Epidermal melanocyte (primary cell): ENCODE measurements around the gene CYP39A1.

Source experiments
- DNase-seq: peaks from one replicate; pipeline ENCODE4 v3.0.0; 2011; ENCODE audit warnings: low spot score; ENCODE audit not compliant: insufficient read length

CYP39A1 gene

GRCh38 chr6:46652603-46653438, at the start of gene CYP39A1, which contains the start of gene SLC25A27:
TSS of gene CYP39A1 (minus strand) at chr6:46652818. CDS start at chr6:46652582, 236 bp downstream.
TSS of gene SLC25A27 (plus strand) at chr6:46652975. CDS start at chr6:46653193, 218 bp downstream.
- peak; percentile 80 for DNase-seq

GRCh38 chr6:46699970-46700369, 47.4 kb upstream of the CYP39A1 start:
- DNase-seq, result no peak

- DNase-seq, result no peak
Measured at GRCh38 chr6:46690911-46691451, 38.4 kb upstream of the CYP39A1 start.

GRCh38 chr6:46690141-46690755, 37.6 kb upstream of the CYP39A1 start:
- no peak for DNase-seq

- no peak for DNase-seq
Measured at GRCh38 chr6:46689657-46690056, 37.0 kb upstream of the CYP39A1 start.

GRCh38 chr6:46688966-46689335, 36.3 kb upstream of the CYP39A1 start:
- no peak for DNase-seq

GRCh38 chr6:46688117-46688965, 35.7 kb upstream of the CYP39A1 start:
- DNase-seq, result no peak

GRCh38 chr6:46687619-46688097, 35.0 kb upstream of the CYP39A1 start, which contains the start of gene TDRD6:
TSS of gene TDRD6 (plus strand) at chr6:46687885. CDS start at chr6:46688129, 244 bp downstream.
- DNase-seq, result no peak

- no peak for DNase-seq
Measured at GRCh38 chr6:46684771-46685170, 32.2 kb upstream of the CYP39A1 start.

GRCh38 chr6:46677314-46677654, 24.7 kb upstream of the CYP39A1 start:
- DNase-seq, result no peak

- DNase-seq, result no peak
Measured at GRCh38 chr6:46676604-46677313, 24.1 kb upstream of the CYP39A1 start.

- peak; percentile 36 for DNase-seq
Measured at GRCh38 chr6:46674410-46674809, 21.8 kb upstream of the CYP39A1 start.

GRCh38 chr6:46667377-46667776, 14.8 kb upstream of the CYP39A1 start:
- DNase-seq, result no peak

GRCh38 chr6:46661483-46661882, 8.9 kb upstream of the CYP39A1 start:
- no peak for DNase-seq

- no peak for DNase-seq
Measured at GRCh38 chr6:46657642-46658041, 5.0 kb upstream of the CYP39A1 start.

- no peak for DNase-seq
Measured at GRCh38 chr6:46655803-46656202, 3.2 kb upstream of the CYP39A1 start.

- no peak for DNase-seq
Measured at GRCh38 chr6:46653439-46654195, 999 bp upstream of the CYP39A1 start.

GRCh38 chr6:46652232-46652602, 401 bp downstream of the CYP39A1 start:
- no peak for DNase-seq

- DNase-seq, result no peak
Measured at GRCh38 chr6:46651816-46652215, 802 bp downstream of the CYP39A1 start.

- DNase-seq, result no peak
Measured at GRCh38 chr6:46651006-46651405, 1.6 kb downstream of the CYP39A1 start.
